Activated CD4-positive, alpha-beta T cell treated with anti-CD3 and anti-CD28 coated beads, Interleukin-2, Interleukin-6, amounts not matched to agents 100 ng/mL and 50 ng/mL, durations not matched to agents 16 hours and 8 hours (primary cell): ENCODE data around the gene MED15.
A peak's percentile ranks its signal among the peaks of the same experiment; 100 is the strongest.
"Not testable (repeated sequence)": the region's sequence is repeated elsewhere in the genome, so short reads cannot be mapped to it uniquely, and the experiment has no call there.

Source experiments
- DNase-seq: peaks from one replicate; pipeline ENCODE4 v3.0.0-alpha.2; 2020

Gene MED15

DNA sequence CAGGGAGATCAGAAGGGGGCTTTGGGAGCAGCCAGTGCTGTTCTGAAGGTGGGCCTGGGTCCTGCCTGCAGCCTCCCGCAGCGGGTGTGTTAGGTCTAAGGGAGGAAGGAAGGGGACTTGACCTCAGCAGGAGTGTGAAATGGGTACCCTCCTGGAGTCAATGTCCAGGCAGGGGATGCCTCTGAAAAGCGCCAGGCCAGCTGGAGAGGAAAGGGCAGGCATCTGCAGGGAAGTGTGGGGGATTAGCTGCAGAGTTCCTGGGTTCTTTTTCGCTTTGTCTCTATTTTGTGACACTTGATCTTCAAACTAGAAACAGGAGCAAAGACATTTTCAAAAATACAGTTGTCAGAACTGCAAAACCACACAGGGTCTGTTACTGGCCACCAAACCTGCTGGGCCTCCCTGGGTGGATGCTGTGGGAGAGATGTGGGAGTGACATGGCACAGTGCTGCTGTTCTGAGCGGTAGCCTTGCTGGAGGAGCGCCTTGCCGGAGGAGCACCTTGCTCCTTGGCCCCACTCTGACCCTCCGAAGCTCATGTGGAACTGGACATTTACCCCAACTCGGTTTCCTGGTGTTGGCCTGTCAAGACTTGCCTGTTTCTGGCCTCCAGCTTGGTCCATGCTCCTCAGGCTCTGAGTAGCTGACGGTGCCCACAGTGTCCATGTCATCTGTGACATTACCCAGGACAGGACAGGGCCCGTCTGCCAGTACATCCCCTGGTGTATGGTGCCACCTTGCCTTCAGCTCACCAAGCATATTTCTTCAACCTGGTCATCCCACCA, 25.9 kb downstream of the MED15 start:
- DNase-seq, result no peak

DNA sequence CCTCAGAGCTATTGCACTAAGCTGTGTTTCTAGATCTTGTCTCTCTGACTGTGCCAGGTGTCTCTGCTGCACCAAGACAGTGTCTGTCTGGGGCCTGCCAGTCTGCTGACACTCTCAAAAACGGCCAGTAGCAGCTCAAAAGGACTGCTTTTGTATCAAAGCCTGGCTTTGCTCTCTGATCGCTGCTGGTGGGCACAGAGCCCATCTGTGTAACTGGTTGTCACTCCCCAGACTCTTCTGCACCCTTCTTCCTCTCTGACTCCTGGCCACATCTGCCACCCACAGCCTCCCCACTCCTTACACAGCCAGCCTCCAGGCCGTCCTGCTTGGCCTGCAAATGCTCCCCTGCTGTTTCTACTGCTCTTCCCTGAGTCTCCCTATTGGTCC, 26.5 kb downstream of the MED15 start:
- DNase-seq, result no peak

GRCh38 chr22:20536590-20537324, 29.3 kb downstream of the MED15 start:
- no peak for DNase-seq

DNA sequence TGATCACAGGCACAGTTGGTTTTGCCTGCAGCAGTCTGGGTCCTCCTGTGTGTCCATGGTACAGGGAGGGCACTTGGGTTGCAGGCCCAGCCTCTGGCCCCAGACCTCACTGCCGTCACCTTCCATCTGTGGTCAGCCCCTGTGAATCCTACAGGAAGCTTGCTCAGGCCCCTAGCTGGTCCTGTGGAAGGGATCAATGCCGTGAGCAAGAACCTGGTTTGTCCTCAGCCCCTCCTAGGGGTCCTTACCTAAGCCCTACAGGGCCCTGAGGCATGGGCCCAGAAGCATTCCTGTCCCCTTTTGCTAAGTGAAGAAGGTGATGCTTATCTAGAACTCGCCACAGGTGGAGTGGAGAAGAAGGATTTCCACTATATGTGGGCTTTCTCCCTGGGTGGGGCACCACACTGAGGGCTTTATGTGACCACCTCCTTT, 29.9 kb downstream of the MED15 start:
- no peak for DNase-seq

- no peak for DNase-seq
Observed at GRCh38 chr22:20537983-20538382, 30.6 kb downstream of the MED15 start.

DNA sequence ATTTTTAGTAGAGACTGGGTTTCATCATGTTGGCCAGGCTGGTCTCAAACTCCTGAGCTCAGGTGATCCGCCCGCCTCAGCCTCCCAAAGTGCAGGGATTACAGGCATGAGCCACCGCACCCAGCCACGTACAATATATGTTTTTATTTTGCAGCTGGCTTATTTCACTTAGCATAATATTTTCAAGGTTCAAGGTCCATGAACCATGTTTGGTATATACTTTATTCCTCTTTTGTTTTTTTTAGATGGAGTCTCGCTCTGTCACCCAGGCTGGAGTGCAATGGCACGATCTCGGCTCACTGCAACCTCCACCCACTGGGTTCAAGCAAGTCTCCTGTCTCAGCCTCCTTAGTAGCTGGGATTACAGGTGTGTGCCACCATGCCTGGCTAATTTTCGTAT, 31.5 kb downstream of the MED15 start:
- not testable (repeated sequence) for DNase-seq

GRCh38 chr22:20542055-20542454, 34.6 kb downstream of the MED15 start:
- no peak for DNase-seq

- DNase-seq, result no peak
Observed at GRCh38 chr22:20542736-20543135, 35.3 kb downstream of the MED15 start.

DNA sequence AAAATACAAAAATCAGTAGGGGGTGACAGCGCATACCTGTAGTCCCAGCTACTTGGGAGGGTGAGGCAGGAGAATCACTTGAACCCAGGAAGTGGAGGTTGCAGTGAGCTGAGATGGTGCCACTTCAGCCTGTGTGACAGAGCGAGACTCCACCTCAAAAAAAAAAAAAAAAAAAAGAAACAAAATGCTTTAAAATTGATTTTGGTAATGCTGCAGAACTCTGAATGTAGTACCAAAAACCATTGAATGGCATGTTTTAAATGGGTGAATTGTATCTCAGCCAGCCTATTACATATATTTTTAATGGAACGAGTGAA, 37.9 kb downstream of the MED15 start:
- not testable (repeated sequence) for DNase-seq

GRCh38 chr22:20545681-20546521, 38.5 kb downstream of the MED15 start:
- no peak for DNase-seq

DNA sequence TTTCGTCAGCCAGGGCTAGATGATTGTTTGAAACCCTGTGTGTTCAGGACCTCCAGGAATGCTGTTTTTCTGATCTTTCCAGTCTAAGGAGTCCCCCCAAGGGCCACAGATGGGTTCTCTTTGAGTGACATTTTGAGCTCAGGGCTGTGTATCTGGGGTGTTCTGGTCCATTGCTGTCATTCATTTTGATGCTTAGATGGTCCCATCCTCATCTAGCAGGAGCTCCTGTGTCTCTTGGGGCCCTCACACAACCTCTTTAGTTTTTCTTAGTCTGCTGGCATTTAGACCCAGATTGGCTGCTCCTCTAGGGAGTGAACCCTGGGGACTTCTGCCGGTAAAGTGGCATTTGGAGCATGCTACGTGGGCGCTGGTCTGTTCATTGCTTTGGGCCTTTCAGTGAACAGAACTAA, 39.1 kb downstream of the MED15 start:
- DNase-seq, result no peak

GRCh38 chr22:20547029-20547428, 39.6 kb downstream of the MED15 start:
- DNase-seq, result no peak

DNA sequence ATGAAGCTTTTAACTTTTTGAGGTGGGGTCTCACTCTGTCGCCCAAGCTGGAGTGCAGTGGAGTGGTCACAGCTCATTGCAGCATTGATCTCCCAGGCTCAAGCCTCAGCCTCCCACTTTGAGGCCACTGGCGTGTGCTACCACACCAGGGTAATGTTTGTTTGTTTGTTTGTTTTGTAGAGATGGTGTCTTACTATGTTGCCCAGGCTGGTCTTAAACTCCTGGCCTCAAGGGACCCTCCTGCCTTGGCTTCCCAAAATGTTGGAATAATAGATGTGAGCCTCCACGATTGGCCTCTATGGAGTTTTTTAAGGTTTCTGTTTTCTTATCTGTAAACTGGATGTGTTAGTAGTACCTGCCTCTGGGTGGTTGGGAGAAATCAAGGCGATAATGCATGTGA, 41.4 kb downstream of the MED15 start:
- no peak for DNase-seq

DNA sequence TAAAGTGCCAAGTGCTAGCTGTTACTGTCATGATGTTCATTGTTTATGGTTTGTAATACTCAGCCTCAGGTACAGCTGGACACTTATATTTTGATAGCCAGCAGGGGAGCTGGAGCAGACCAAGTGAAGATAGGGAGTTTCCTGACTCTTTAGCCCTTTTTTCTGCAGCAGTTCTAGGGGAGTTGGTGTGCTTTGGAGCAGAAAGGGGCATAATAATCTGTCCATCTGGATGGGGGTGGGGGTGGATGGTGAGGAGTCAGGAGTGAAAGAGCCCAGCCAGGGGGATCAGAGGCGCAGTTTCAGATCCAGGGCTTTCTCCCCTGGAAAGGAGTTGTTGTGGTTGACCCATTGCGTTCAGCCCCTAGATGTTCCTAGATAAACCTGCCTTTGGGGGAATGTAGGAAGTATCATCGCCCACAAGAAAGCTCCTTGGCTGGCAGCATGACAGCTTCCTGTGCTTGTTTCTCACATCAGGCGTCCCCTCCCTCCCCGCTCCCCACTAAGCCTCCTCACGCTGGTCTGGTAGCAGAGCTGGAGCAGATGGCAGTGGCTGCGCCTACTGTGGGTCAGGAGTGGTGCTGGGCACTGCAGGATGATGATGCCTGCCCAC, 41.9 kb downstream of the MED15 start:
- peak; percentile 51 for DNase-seq

GRCh38 chr22:20550057-20550817, 42.8 kb downstream of the MED15 start:
- DNase-seq, result peak; percentile 43

DNA sequence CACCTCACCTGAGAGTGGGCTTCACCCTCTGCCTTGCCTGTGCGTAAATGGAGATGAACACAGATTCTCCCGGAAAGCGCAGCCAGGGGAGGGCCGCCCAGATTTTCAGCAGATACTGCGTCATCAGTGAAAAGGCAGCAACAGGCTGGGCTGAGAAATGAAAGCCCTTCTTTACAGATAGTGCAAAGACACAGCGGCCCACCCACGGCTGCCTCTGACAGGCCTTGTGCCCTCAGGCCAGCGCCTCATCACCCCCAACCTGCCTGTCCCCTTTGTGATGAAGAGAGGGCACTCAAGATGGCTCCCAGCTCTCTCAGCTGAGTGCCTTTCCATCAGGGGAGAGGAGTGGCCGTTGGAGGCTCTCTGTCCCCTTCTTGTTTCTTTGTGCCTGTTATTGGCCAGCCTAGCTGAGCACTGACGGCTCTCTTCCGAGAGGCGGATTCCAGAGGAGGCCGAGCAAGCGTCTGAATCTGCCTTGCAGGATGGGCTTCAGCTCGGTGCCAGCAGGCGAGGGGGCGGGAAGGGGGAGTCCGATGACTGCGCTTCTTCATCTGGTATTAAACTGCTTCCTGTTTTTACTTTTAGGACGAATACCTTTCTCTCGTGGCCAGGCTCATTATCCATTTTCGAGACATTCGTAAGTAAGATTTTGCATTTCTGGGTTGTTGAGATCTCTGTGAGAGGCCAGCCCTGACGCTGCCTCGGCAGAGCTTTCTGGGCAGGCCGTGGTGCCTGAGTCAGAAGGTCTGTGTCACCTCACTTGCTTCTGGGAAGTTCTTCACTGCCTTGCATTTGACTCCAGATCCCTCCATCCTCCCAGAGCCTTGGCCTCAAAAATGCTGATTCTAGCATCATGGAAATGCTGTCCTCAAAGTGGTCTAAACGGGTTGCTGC, 43.7 kb downstream of the MED15 start:
- DNase-seq, result peak; percentile 55

- peak; percentile 70 for DNase-seq
Observed at GRCh38 chr22:20551805-20552442, 44.5 kb downstream of the MED15 start.

DNA sequence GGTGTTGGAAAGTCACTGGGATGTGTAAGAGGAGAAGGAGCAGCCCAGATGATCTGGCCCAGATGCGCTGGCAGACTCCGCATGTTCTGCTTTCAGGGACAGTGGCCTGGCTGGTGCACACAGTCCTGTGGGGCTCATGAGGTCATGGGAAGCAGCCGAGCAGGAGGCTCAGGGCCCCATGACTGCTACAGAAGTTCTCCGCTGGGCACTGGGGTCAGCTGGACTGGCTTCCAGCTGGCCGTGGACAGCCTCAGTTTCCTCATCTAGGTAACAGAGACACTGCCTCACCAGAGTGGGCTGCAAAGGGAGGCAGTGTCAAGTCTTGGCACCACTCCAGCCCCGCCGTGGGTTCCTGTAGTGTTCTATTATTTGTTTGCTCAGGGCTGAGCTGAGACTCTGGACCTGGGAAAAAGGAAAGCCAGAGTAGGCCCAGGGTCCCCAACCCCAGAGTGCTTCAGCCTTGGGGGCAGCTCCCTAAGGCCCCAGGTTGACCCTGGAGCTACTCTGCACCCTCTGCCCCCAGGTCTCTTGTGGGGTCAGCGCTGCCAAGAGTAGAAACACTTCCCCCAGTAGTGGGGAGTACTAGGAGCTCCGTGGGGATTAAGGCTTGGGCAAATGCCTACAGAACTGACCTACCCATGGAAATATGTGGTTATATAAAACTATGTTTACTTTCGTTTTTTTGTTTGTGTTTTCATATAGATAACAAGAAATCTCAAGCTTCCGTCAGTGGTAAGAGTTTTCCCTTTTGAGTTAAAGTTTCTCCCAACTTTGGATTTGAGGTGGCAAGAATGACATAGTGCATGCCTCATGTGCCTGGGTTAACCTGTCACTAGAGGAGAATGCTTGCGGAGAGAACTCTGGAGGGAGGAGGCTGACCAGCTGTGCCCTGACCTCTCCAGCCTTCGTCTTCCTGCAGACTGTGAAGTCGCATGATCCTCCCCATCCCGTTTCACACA, 45.3 kb downstream of the MED15 start:
- DNase-seq, result no peak

- DNase-seq, result no peak
Observed at GRCh38 chr22:20553947-20554741, 46.7 kb downstream of the MED15 start.
